SU-DHL-6 (cell line): ENCODE results near the gene ACTL8.

Experiments
- H2AFZ ChIP-seq: fragments of 200-600 bp; sonication (generic); 2 replicates; pipeline ENCODE4 v1.6.1; 2014; ENCODE audit warnings: low read depth, mild to moderate bottlenecking, moderate library complexity, mixed read lengths, antibody characterized with exemption, low read length; ENCODE audit not compliant: severe bottlenecking
- H3F3A ChIP-seq: fragments of 200-600 bp; shearing (Covaris generic); 2 replicates; pipeline ENCODE4 v1.6.0; 2016; ENCODE audit warnings: antibody characterized with exemption, mild to moderate bottlenecking; ENCODE audit not compliant: insufficient read depth
- H3K27ac ChIP-seq: fragments of 200-600 bp; sonication (generic); 2 replicates; pipeline ENCODE4 v1.5.1; 2016; ENCODE audit warnings: low read depth, mild to moderate bottlenecking, low read length, moderate library complexity, mixed read lengths
- H3K27me3 ChIP-seq: fragments of 200-600 bp; sonication (generic), shearing (Covaris generic); 2 replicates; pipeline ENCODE4 v1.6.0; 2014; ENCODE audit warnings: mild to moderate bottlenecking, low read length
- H3K36me3 ChIP-seq: fragments of 200-600 bp; sonication (generic); 2 replicates; pipeline ENCODE4 v1.6.1; 2014; ENCODE audit warnings: mild to moderate bottlenecking, low read length, mixed read lengths
- H3K4me2 ChIP-seq: fragments of 300-600, 200-600 bp; shearing (Covaris generic), sonication (generic); 2 replicates; pipeline ENCODE4 v1.6.0; 2014; ENCODE audit warnings: low read length, low read depth, mild to moderate bottlenecking; ENCODE audit not compliant: poor library complexity, severe bottlenecking
- H3K4me3 ChIP-seq: fragments of 200-600 bp; sonication (generic); 2 replicates; pipeline ENCODE4 v1.5.1; 2014; ENCODE audit warnings: antibody characterized with exemption, low read length, mild to moderate bottlenecking, mixed read lengths; ENCODE audit not compliant: insufficient read depth, poor library complexity, severe bottlenecking
- H3K79me2 ChIP-seq: fragments of 200-600 bp; sonication (generic); 2 replicates; pipeline ENCODE4 v1.6.1; 2014; ENCODE audit warnings: mild to moderate bottlenecking, low read length, moderate library complexity; ENCODE audit not compliant: insufficient read depth
- H3K9ac ChIP-seq: fragments of 200-600 bp; sonication (generic); 2 replicates; pipeline ENCODE4 v1.7.0; 2014; ENCODE audit warnings: mild to moderate bottlenecking, low read length
- H3K9me2 ChIP-seq: fragments of 200-600 bp; sonication (generic); replicated peaks from 2 replicates; pipeline ENCODE4 v1.6.1; 2014; ENCODE audit warnings: low read length; ENCODE audit not compliant: insufficient read depth
- H3K9me3 ChIP-seq: fragments of 200-600 bp; sonication (generic); 2 replicates; pipeline ENCODE4 v1.6.1; 2014; ENCODE audit warnings: low read length, mixed read lengths; ENCODE audit not compliant: insufficient read depth
- H4K20me1 ChIP-seq: fragments of 200-600 bp; sonication (generic); 2 replicates; pipeline ENCODE4 v1.6.1; 2014; ENCODE audit warnings: low read depth, mild to moderate bottlenecking, antibody characterized with exemption, low read length, moderate library complexity, mixed read lengths
- CTCF ChIP-seq: fragments of 200-600 bp; sonication (generic); IDR thresholded peaks from one replicate; pipeline ENCODE4 v1.5.1; 2017; ENCODE audit warnings: antibody characterized with exemption, mild to moderate bottlenecking, low read length, moderate library complexity; ENCODE audit not compliant: insufficient read depth, poor library complexity, severe bottlenecking
- EZH2phosphoT487 ChIP-seq: fragments of 200-600 bp; sonication (generic), shearing (Covaris generic); conservative IDR thresholded peaks from 2 replicates; pipeline ENCODE4 v1.6.1; 2018; ENCODE audit warnings: mild to moderate bottlenecking, antibody characterized with exemption, low read length, moderate library complexity, mixed read lengths

The ACTL8 gene

DNA sequence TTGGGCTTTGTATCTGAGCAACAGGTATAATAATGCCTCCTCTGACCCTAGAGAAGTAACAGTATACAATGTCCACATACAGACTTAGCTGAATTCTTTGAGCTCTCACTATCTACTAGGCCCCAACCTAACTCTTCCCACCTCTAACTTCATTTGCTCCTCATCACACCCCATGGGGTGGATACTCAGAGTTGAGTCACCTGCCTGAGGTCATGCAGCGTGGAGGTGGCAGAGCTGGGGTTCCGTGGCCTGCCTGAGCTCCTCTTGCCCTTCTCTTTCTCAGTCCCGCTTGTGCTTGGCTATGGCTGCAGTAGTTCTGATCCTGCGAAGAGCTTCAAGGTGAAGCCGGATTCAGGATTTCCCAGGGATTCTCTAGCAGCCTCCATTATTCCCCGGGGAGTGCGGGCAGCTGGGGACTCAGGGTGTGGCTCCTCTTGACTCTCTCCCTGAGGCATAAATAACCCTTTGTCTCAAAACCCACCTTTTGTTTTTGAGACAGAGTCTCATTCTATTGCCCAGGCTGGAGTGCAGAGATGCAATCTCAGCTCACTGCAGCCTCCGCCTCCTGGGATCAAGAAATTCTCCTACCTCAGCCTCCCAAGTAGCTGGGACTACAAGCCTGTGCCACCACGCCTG, 29.9 kb upstream of the ACTL8 start:
- H3K4me3 ChIP-seq = no peak overlapping the region
- H3F3A ChIP-seq = no peaks in the 10 kb centered on the region
- no peak overlapping the region for H3K4me2 ChIP-seq

DNA sequence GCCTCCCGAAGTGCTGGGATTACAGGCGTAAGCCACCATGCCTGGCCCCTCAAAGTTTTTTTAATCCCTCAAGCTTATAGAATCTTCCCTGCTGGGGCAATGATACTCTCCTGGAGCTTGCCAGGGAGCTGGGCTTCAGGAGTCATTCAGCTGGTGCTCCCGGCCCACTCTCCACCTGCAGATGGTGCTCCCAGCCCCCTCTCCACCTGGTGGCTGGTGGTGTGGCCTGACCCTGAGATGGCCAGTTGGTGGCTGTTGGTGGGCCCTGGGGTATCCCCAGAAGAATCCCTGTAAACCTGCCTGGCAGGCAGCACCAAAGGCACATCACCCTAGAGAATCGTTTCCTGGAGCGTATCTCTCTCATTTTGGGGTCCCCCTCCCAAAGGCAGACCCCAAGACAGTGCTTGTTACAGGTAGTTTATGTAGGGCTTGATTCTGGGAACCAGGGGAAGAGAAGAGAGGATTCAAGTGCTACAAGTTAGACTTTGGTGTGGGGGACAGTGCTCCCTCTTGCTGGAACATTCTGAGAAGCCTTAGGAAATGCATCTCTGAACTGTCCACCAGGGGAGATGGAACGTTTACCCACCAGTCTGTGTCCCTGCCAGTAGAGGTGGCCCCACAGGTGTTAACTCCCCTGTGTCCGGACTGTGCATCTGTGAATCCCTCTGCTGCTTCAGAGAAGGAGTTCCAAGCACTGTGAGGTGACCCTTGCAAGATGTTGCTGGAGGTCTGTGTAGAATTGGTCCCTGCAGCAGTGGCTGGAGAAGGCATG, 29.1 kb upstream of the ACTL8 start:
- Histone ChIP-seq H3K36me3 (no peaks in the 10 kb centered on the region), H3F3A (no peaks in the 10 kb centered on the region), H4K20me1 (no peaks in the 10 kb centered on the region), H3K9me3 (no peaks in the 10 kb centered on the region), H3K4me2 (no peak overlapping the region), H3K4me3 (no peak overlapping the region), H3K27ac (no peak overlapping the region), H3K9ac (no peak overlapping the region), H2AFZ (no peak overlapping the region), H3K9me2 (no peaks in the 10 kb centered on the region), H3K27me3 (no peaks in the 10 kb centered on the region; the same call in 1 of the 2 replicates), H3K79me2 (no peaks in the 10 kb centered on the region)
- no peak for TF ChIP-seq EZH2phosphoT487
- no peak for TF ChIP-seq CTCF

More for the DNA sequence above, 29.9 kb upstream of the ACTL8 start:
- H4K20me1 ChIP-seq = no peaks in the 10 kb centered on the region
- no peak overlapping the region for H3K9ac ChIP-seq
- H3K79me2 ChIP-seq = no peaks in the 10 kb centered on the region
- no peaks in the 10 kb centered on the region for H3K9me2 ChIP-seq
- H3K27ac ChIP-seq = no peak overlapping the region
- H3K27me3 ChIP-seq = no peaks in the 10 kb centered on the region; the same call in 1 of the 2 replicates
- H3K36me3 ChIP-seq = no peaks in the 10 kb centered on the region
- TF ChIP-seq EZH2phosphoT487 (no peak), CTCF (no peak)
- no peaks in the 10 kb centered on the region for H3K9me3 ChIP-seq
- no peak overlapping the region for H2AFZ ChIP-seq

DNA sequence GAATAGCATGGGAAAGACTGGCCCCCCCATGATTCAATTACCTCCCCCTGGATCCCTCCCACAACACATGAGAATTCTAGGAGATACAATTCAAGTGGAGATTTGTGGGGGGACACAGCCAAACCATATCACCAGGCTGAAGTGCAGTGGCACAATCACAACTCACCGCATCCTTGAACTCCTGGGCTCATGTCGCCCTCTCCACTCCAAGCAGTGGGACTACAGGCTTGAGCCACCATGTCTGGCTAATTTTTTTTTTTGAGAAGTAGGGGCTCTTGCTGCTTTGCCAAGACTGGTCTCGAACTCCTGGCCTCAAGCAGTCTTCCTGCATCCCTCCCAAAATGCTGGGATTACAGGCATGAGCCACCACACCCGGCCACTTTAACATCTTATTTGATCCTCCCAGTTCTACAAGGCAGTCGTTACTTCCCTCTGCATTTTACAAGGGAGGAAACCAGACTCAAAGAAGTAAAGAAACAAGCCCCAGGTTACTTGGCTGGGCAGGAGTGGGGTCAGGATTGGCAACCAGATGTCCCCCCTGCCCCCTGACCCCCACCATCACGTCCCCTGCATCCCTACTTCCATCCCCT, 26.9 kb upstream of the ACTL8 start:
- H3K27ac ChIP-seq = no peak overlapping the region
- TF ChIP-seq EZH2phosphoT487 (no peak), CTCF (no peak)
- H3K27me3 ChIP-seq = no peaks in the 10 kb centered on the region; the same call in 1 of the 2 replicates
- H4K20me1 ChIP-seq = no peaks in the 10 kb centered on the region
- no peak overlapping the region for H3K4me3 ChIP-seq
- H3K4me2 ChIP-seq = no peak overlapping the region
- no peaks in the 10 kb centered on the region for H3K36me3 ChIP-seq
- no peak overlapping the region for H3K9ac ChIP-seq
- H3K9me2 ChIP-seq = no peaks in the 10 kb centered on the region
- H2AFZ ChIP-seq = no peak overlapping the region
- no peaks in the 10 kb centered on the region for H3K9me3 ChIP-seq
- H3K79me2 ChIP-seq = no peaks in the 10 kb centered on the region
- H3F3A ChIP-seq = no peaks in the 10 kb centered on the region
